A549 (cell line): ENCODE results near the gene DLGAP1. TPM values are rescaled to one million over a fixed set of nuclear protein-coding genes. Genes with fewer than 3 reads are reported as not detected.

Source experiments
- ATAC-seq, 2 experiments: fragments of 200-7000 bp in 1 of 2; fragments of >200 bp in 1 of 2; cut with Nextera tagmentation in 1 of 2; cut with Tn5 transposase in 1 of 2; 3 replicates each; pipeline versions ENCODE4 v1.8.0 to v1.9.1; 2018 to 2020; ENCODE audit warnings: mild to moderate bottlenecking in 1 of 2, moderate library complexity in 1 of 2
- CTCF ChIA-PET: fragments of 300-600 bp; sonication (Branson Sonifier 250); formaldehyde crosslinking; extraction: SDS; loops from one replicate; lab custom pipeline; 2021; ENCODE audit warnings: antibody characterized with exemption, inconsistent platforms; lab: Yijun Ruan, JAX
- POLR2A ChIA-PET: fragments of 350-600 bp; formaldehyde crosslinking; extraction: SDS; loops from one replicate; lab custom pipeline; 2021; ENCODE audit warnings: antibody characterized with exemption, inconsistent platforms; lab: Yijun Ruan, JAX
- DNase-seq, 2 experiments: peaks; one replicate each; pipeline versions ENCODE4 v3.0.0 to v3.0.0-alpha.2; 2011 to 2016; ENCODE audit warnings: low read depth in 1 of 2, low spot score in 1 of 2
- FAIRE-seq: peaks from 2 replicates; lab custom pipeline; 2011; peaks lifted over from hg19 to GRCh38; lab: Jason Lieb, UNC
- H3K27ac ChIP-seq, 2 experiments: fragments of >200 bp; sonication (Bioruptor Twin); formaldehyde crosslinking; 3 replicates each; pipeline ENCODE4 v1.5.1; 2016 to 2017
- H3K4me1 ChIP-seq: fragments of >200 bp; sonication (Bioruptor Twin); formaldehyde crosslinking; 3 replicates; pipeline ENCODE4 v1.6.1; 2016
- H3K4me2 ChIP-seq: fragments of >200 bp; sonication (Bioruptor Twin); formaldehyde crosslinking; 3 replicates; pipeline ENCODE4 v1.6.1; 2016
- H3K4me3 ChIP-seq: fragments of >200 bp; sonication (Bioruptor Twin); formaldehyde crosslinking; 3 replicates; pipeline ENCODE4 v1.5.1; 2016
- H3K9me3 ChIP-seq: fragments of >200 bp; sonication (Bioruptor Twin); formaldehyde crosslinking; 3 replicates; pipeline ENCODE4 v1.6.1; 2016
- BHLHE40 ChIP-seq: IDR thresholded peaks from 2 replicates; pipeline ENCODE4 v1.6.1; 2012; ENCODE audit warnings: low read depth, low read length, inconsistent platforms
- CEBPB ChIP-seq, 2 experiments: fragments of >200 bp in 1 of 2; sonication (Bioruptor Twin) in 1 of 2; formaldehyde crosslinking in 1 of 2; IDR thresholded peaks; 2 replicates each; pipeline ENCODE4 v1.6.1; 2012 to 2016
- EP300 ChIP-seq, 2 experiments: fragments of >200 bp; sonication (Bioruptor Twin); formaldehyde crosslinking; IDR thresholded peaks; 2 replicates in 1 of 2; 3 replicates in 1 of 2; pipeline ENCODE4 v1.6.1; 2016 to 2017
- FOSB ChIP-seq: fragments of 250-450 bp; sonication (Bioruptor Pico); IDR thresholded peaks from 2 replicates; pipeline ENCODE4 v1.5.0; 2020; ENCODE audit warnings: mild to moderate bottlenecking, moderate library complexity
- FOSL2 ChIP-seq, 2 experiments: fragments of 450-650 bp in 1 of 2; fragments of >200 bp in 1 of 2; sonication (Bioruptor Twin) in 1 of 2; formaldehyde crosslinking; IDR thresholded peaks; 2 replicates each; pipeline versions ENCODE4 v1.5.0 to v1.6.1; 2016 to 2020; ENCODE audit warnings: mild to moderate bottlenecking in 1 of 2, moderate library complexity in 1 of 2
- HOXA7 ChIP-seq: fragments of 250-450 bp; sonication (Bioruptor Pico); IDR thresholded peaks from 2 replicates; pipeline ENCODE4 v1.5.0; 2020; ENCODE audit warnings: mild to moderate bottlenecking, moderate library complexity
- HOXB13 ChIP-seq: fragments of 250-450 bp; sonication (Bioruptor Pico); IDR thresholded peaks from 2 replicates; pipeline ENCODE4 v1.5.0; 2020; ENCODE audit warnings: low read depth, mild to moderate bottlenecking, moderate library complexity
- KDM1A ChIP-seq: fragments of 200-600 bp; sonication (generic); IDR thresholded peaks from 2 replicates; pipeline ENCODE4 v1.6.1; 2016; ENCODE audit warnings: low read depth, mild to moderate bottlenecking
- MAFK ChIP-seq: fragments of 450-650 bp; IDR thresholded peaks from 2 replicates; pipeline ENCODE4 v1.6.1; 2014; ENCODE audit not compliant: partially characterized antibody
- MAZ ChIP-seq: fragments of 150-350 bp; IDR thresholded peaks from 2 replicates; pipeline ENCODE4 v1.6.1; 2014; ENCODE audit warnings: antibody characterized with exemption, low read depth, low read length, borderline replicate concordance
- NFE2L2 ChIP-seq: fragments of 150-350 bp; conservative IDR thresholded peaks from 2 replicates; pipeline ENCODE4 v1.6.1; 2014; ENCODE audit warnings: low read length
- NPAS2 ChIP-seq: fragments of 250-450 bp; sonication (Bioruptor Pico); IDR thresholded peaks from 2 replicates; pipeline ENCODE4 v1.8.0; 2022; ENCODE audit warnings: mild to moderate bottlenecking, moderate library complexity, borderline replicate concordance
- NR3C1 ChIP-seq: fragments of >200 bp; sonication (Bioruptor Twin); formaldehyde crosslinking; IDR thresholded peaks from 3 replicates; pipeline ENCODE4 v1.6.1; 2017
- POLR2A ChIP-seq: IDR thresholded peaks from 2 replicates; pipeline ENCODE4 v1.6.1; 2012; ENCODE audit warnings: mild to moderate bottlenecking, low read length
- RAD21 ChIP-seq, 2 experiments: fragments of >200 bp in 1 of 2; sonication (Bioruptor Twin) in 1 of 2; formaldehyde crosslinking in 1 of 2; IDR thresholded peaks in 1 of 2; conservative IDR thresholded peaks in 1 of 2; 2 replicates in 1 of 2; 3 replicates in 1 of 2; pipeline ENCODE4 v1.6.1; 2012 to 2018; ENCODE audit warnings: inconsistent platforms in 1 of 2
- RCOR1 ChIP-seq: fragments of 150-350 bp; IDR thresholded peaks from 2 replicates; pipeline ENCODE4 v1.6.1; 2014; ENCODE audit warnings: antibody characterized with exemption, low read length, low read depth
- RNF2 ChIP-seq: fragments of 200-600 bp; sonication (generic); IDR thresholded peaks from 2 replicates; pipeline ENCODE4 v1.6.1; 2016; ENCODE audit warnings: low read depth, mild to moderate bottlenecking, antibody characterized with exemption, moderate library complexity, borderline replicate concordance
- SREBF2 ChIP-seq: fragments of 450-650 bp; IDR thresholded peaks from 2 replicates; pipeline ENCODE4 v1.6.1; 2014; ENCODE audit warnings: mild to moderate bottlenecking, moderate library complexity
- ZFP36 ChIP-seq: fragments of 450-650 bp; IDR thresholded peaks from 2 replicates; pipeline ENCODE4 v1.6.1; 2014; ENCODE audit warnings: borderline replicate concordance; ENCODE audit not compliant: partially characterized antibody
- ZNF302 ChIP-seq: fragments of 250-450 bp; sonication (Bioruptor Pico); IDR thresholded peaks from 2 replicates; pipeline ENCODE4 v1.9.0; 2021; ENCODE audit warnings: inconsistent platforms, mild to moderate bottlenecking, moderate library complexity
- WGBS: methylation state at CpG from one replicate; pipeline ENCODE4 v1.1.6; 2017; ENCODE audit errors: missing lambda C conversion rate; 5-methylcytosine and 5-hydroxymethylcytosine counted together
- polyA plus RNA-seq, 4 experiments: library from polyadenylated mRNA; depleted of rRNA in 3 of 4; stranded (reverse); fragments of >200 nt; fragmentation: RNase III in 1 of 4; extraction: RNeasy Plus Mini Kit Qiagen cat#74134 plus additional on column Dnase treatment in 1 of 4; gene quantifications; 2 replicates in 3 of 4; 3 replicates in 1 of 4; pipeline ENCODE4 v1.2.3, GENCODE V29; 2011 to 2017
- TF ChIP-seq, protein P1 (sequence below): fragments of >200 bp; sonication (Bioruptor Twin); formaldehyde crosslinking; IDR thresholded peaks from 3 replicates; pipeline ENCODE4 v1.6.1; 2016
- TF ChIP-seq, protein P2 (sequence below): fragments of >200 bp; sonication (Bioruptor Twin); formaldehyde crosslinking; IDR thresholded peaks from 2 replicates; pipeline ENCODE4 v1.6.1; 2016
- TF ChIP-seq, protein P3 (sequence below): fragments of 450-650 bp; IDR thresholded peaks from 2 replicates; pipeline ENCODE4 v1.6.1; 2014; ENCODE audit warnings: antibody characterized with exemption

The DLGAP1 gene
- polyA plus RNA-seq, 2 of the 4 experiments (the other 2 are of a cell fraction): 0.04 to 0.12 TPM

DNA sequence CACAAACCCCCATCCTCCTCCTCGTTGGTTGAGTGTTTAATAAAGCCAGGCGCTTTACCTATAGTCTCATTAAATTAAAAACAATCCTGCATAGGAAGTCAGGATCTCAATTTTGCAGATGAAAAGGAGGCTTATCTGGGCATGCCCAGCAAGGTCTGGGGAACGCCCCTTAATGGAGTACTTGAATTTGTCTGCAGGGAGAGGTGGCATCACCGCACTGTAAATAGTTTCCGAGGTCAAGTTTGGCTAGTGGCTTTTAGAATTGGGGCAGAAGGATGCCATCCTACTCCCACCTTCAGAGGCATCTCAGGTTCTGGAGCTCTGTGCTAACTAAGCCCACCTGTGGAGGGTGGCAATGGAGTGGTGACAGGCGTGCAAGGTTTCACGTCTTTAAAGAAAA, 855.9 kb downstream of the DLGAP1 start:
- no peaks in the 10 kb centered on the region for H3K9me3 ChIP-seq
- peak overlapping the region; percentile 98 to 100 for H3K27ac ChIP-seq
- 84% methylated on average over 7 of the region's 7 CpGs for WGBS
- ChIA-PET POLR2A (no interaction called here), CTCF (interaction anchor here (0.6 to 13.2 kb wide), 4 partner anchors 17 to 270 kb away, joined by 3 to 136 read pairs (median 3); no protein-coding TSS in a partner anchor)
- TF ChIP-seq, protein P1, sequence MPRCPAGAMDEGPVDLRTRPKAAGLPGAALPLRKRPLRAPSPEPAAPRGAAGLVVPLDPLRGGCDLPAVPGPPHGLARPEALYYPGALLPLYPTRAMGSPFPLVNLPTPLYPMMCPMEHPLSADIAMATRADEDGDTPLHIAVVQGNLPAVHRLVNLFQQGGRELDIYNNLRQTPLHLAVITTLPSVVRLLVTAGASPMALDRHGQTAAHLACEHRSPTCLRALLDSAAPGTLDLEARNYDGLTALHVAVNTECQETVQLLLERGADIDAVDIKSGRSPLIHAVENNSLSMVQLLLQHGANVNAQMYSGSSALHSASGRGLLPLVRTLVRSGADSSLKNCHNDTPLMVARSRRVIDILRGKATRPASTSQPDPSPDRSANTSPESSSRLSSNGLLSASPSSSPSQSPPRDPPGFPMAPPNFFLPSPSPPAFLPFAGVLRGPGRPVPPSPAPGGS: no peak
- TF ChIP-seq POLR2A: no peak
- no peak for TF ChIP-seq MAZ
- TF ChIP-seq ZFP36: no peak
- TF ChIP-seq FOSL2 (IDR thresholded peaks at IDR 0.05): no peak
- TF ChIP-seq FOSL2 (CRISPR knock-in tag; IDR thresholded peaks at IDR 0.05): no peak
- TF ChIP-seq, protein P2, sequence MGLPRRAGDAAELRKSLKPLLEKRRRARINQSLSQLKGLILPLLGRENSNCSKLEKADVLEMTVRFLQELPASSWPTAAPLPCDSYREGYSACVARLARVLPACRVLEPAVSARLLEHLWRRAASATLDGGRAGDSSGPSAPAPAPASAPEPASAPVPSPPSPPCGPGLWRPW: no peak
- TF ChIP-seq, protein P3, sequence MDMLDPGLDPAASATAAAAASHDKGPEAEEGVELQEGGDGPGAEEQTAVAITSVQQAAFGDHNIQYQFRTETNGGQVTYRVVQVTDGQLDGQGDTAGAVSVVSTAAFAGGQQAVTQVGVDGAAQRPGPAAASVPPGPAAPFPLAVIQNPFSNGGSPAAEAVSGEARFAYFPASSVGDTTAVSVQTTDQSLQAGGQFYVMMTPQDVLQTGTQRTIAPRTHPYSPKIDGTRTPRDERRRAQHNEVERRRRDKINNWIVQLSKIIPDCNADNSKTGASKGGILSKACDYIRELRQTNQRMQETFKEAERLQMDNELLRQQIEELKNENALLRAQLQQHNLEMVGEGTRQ: no peak
- no peak for TF ChIP-seq NFE2L2
- TF ChIP-seq HOXA7 (CRISPR knock-in tag): no peak
- no peak for TF ChIP-seq CEBPB (IDR thresholded peaks at IDR 0.05)
- no peak for TF ChIP-seq ZNF302 (CRISPR knock-in tag)
- no peak for TF ChIP-seq RAD21 (conservative IDR thresholded peaks at IDR 0.05 in 1 of 2, IDR thresholded peaks at IDR 0.05 in 1 of 2)
- no peak overlapping the region for H3K4me2 ChIP-seq
- peaks cover 76% of the 10 kb centered on the region for H3K4me1 ChIP-seq
- DNase-seq: no peak
- FAIRE-seq: no peak
- no peak overlapping the region for H3K4me3 ChIP-seq
- no peak for ATAC-seq

DNA sequence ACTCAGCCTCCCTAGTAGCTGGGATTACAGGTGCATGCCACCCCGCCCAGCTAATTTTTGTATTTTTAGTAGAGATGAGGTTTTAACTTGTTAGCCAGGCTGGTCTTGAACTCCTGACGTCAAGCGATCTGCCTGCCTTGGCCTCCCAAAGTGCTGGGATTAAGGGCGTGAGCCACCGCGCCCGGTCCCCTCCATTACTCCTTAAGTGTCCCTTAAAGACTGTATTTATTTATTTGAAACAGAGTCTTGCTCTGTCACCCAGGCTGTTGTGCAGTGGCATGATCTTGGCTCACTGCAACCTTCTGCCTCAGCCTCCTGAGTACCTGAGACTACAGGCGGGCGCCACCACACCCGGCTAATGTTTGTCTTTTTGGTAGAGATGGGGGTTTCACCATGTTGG, 856.5 kb downstream of the DLGAP1 start:
- ChIA-PET CTCF (interaction anchor here (1.2 to 13.2 kb wide), 2 partner anchors 68 to 172 kb away, joined by 3 to 136 read pairs; no protein-coding TSS in a partner anchor), POLR2A (interaction anchor here (1.4 kb wide), 1 partner anchor 67 kb away, joined by 4 read pairs; no protein-coding TSS in a partner anchor)
- no peak overlapping the region for H3K4me3 ChIP-seq
- peak overlapping the region; percentile 98 to 100 for H3K27ac ChIP-seq
- FAIRE-seq: no peak
- H3K4me2 ChIP-seq: no peak overlapping the region; the same call in 2 of the 3 replicates
- DNase-seq: no peak
- no peaks in the 10 kb centered on the region for H3K9me3 ChIP-seq
- H3K4me1 ChIP-seq: peaks cover 71% of the 10 kb centered on the region
- no peak for ATAC-seq
- 92% methylated on average over 10 of the region's 10 CpGs for WGBS
- TF ChIP-seq RCOR1: no peak
- TF ChIP-seq KDM1A: no peak
- no peak for TF ChIP-seq SREBF2
- TF ChIP-seq FOSB: no peak
- no peak for TF ChIP-seq NR3C1
- TF ChIP-seq BHLHE40: no peak
- TF ChIP-seq RAD21 (conservative IDR thresholded peaks at IDR 0.05 in 1 of 2, IDR thresholded peaks at IDR 0.05 in 1 of 2): no peak
- TF ChIP-seq FOSL2 (IDR thresholded peaks at IDR 0.05): no peak
- no peak for TF ChIP-seq FOSL2 (CRISPR knock-in tag; IDR thresholded peaks at IDR 0.05)
- no peak for TF ChIP-seq MAFK
- TF ChIP-seq, protein P1: no peak
- no peak for TF ChIP-seq HOXA7 (CRISPR knock-in tag)
- no peak for TF ChIP-seq EP300 (IDR thresholded peaks at IDR 0.05)
- TF ChIP-seq, protein P2: no peak
- no peak for TF ChIP-seq HOXB13 (CRISPR knock-in tag)
- TF ChIP-seq, protein P3: no peak
- no peak for TF ChIP-seq RNF2
- TF ChIP-seq NPAS2: no peak
